Hepatocyte (in vitro differentiated cells): Measurements from ENCODE around the gene RASGRP2.

Source experiments
- CTCF ChIP-seq: fragments of 200-600 bp; sonication (generic); IDR thresholded peaks from 2 replicates; pipeline ENCODE4 v1.5.1; 2016; ENCODE audit warnings: antibody characterized with exemption, mild to moderate bottlenecking; ENCODE audit not compliant: poor library complexity
- EZH2 ChIP-seq: fragments of 200-600 bp; sonication (generic); IDR thresholded peaks from 2 replicates; pipeline ENCODE4 v1.6.1; 2016; ENCODE audit warnings: antibody characterized with exemption, mild to moderate bottlenecking, borderline replicate concordance

- no peak for TF ChIP-seq CTCF
- TF ChIP-seq EZH2 = no peak
Observed at GRCh38 chr11:64784813-64785581, 41.1 kb upstream of the RASGRP2 start.
